ENCODE results near the gene CEP192.

DNA sequence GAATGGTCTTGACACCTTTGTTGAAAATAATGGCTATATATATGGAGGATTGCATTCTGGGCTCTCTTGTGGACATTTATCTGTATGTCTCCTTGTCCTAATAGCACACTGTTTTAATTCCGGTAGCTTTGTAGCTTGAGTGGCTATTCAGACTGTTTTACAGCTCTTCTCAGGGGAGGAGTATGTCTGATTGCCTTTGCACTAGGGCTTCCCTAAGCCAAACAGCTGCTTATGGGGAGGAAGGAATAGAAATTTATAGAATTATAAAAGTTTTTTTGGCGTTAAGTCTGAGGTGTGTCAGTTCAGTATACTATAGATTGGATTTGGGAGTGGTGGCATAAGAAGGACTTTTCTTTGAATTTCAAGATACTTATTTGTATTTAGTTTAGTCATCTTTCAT lies 30.8 kb upstream of the CEP192 start:
- TF ChIP-seq, protein P1, sequence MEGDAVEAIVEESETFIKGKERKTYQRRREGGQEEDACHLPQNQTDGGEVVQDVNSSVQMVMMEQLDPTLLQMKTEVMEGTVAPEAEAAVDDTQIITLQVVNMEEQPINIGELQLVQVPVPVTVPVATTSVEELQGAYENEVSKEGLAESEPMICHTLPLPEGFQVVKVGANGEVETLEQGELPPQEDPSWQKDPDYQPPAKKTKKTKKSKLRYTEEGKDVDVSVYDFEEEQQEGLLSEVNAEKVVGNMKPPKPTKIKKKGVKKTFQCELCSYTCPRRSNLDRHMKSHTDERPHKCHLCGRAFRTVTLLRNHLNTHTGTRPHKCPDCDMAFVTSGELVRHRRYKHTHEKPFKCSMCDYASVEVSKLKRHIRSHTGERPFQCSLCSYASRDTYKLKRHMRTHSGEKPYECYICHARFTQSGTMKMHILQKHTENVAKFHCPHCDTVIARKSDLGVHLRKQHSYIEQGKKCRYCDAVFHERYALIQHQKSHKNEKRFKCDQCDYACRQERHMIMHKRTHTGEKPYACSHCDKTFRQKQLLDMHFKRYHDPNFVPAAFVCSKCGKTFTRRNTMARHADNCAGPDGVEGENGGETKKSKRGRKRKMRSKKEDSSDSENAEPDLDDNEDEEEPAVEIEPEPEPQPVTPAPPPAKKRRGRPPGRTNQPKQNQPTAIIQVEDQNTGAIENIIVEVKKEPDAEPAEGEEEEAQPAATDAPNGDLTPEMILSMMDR (IDR thresholded peaks at IDR 0.05 in 4 of 5, conservative IDR thresholded peaks at IDR 0.05 in 1 of 5), result no peak
- no peak for TF ChIP-seq POLR2A (IDR thresholded peaks at IDR 0.05)

Data from gastrocnemius medialis (tissue), 4 donors.